NCI-H748 (cell line): ENCODE data around the gene ANK2.
"Not testable (repeated sequence)": the region's sequence is repeated elsewhere in the genome, so short reads cannot be mapped to it uniquely, and the experiment has no call there.

Experiments used
- DNase-seq: peaks from one replicate; lab custom pipeline; 2025; ENCODE audit not compliant: unreplicated experiment; lab: John Stamatoyannopoulos, UW

The ANK2 gene

GRCh38 chr4:113183032-113183605 lies 133.7 kb downstream of the ANK2 start:
- DNase-seq = no peak

- DNase-seq = not testable (repeated sequence)
These were observed 136.8 kb downstream of the ANK2 start for GRCh38 chr4:113186220-113186619.

GRCh38 chr4:113186913-113187312 lies 137.5 kb downstream of the ANK2 start:
- no peak for DNase-seq

- no peak for DNase-seq
These were observed 137.9 kb downstream of the ANK2 start for GRCh38 chr4:113187358-113187757.

- DNase-seq = no peak
These were observed 140.1 kb downstream of the ANK2 start for GRCh38 chr4:113189546-113189945.

- DNase-seq = no peak
These were observed 159.7 kb downstream of the ANK2 start for GRCh38 chr4:113209153-113209552.

- DNase-seq = no peak
These were observed 160.3 kb downstream of the ANK2 start for GRCh38 chr4:113209652-113210320.

- DNase-seq = peak; percentile 29
These were observed 163.2 kb downstream of the ANK2 start for GRCh38 chr4:113212613-113213012.

- no peak for DNase-seq
These were observed 172.5 kb downstream of the ANK2 start for GRCh38 chr4:113221990-113222389.

- DNase-seq = no peak
These were observed 173.0 kb downstream of the ANK2 start for GRCh38 chr4:113222471-113222870.

GRCh38 chr4:113223001-113223400 lies 173.5 kb downstream of the ANK2 start:
- DNase-seq = no peak

GRCh38 chr4:113232194-113232593 lies 182.7 kb downstream of the ANK2 start:
- no peak for DNase-seq

- DNase-seq = no peak
These were observed 187.5 kb downstream of the ANK2 start for GRCh38 chr4:113236916-113237315.

GRCh38 chr4:113243312-113243711 lies 193.9 kb downstream of the ANK2 start:
- DNase-seq = no peak

GRCh38 chr4:113244747-113245146 lies 195.3 kb downstream of the ANK2 start:
- not testable (repeated sequence) for DNase-seq

- peak; percentile 38 for DNase-seq
These were observed 198.9 kb downstream of the ANK2 start for GRCh38 chr4:113248320-113248719.

- DNase-seq = no peak
These were observed 206.2 kb downstream of the ANK2 start for GRCh38 chr4:113255628-113256027.

- DNase-seq = no peak
These were observed 207.5 kb downstream of the ANK2 start for GRCh38 chr4:113256946-113257345.

- DNase-seq = no peak
These were observed 211.2 kb downstream of the ANK2 start for GRCh38 chr4:113260688-113261087.

- DNase-seq = no peak
These were observed 213.8 kb downstream of the ANK2 start for GRCh38 chr4:113263274-113263673.

GRCh38 chr4:113270520-113271319 lies 221.3 kb downstream of the ANK2 start:
- DNase-seq = no peak

- DNase-seq = no peak
These were observed 223.1 kb downstream of the ANK2 start for GRCh38 chr4:113272523-113272922.
